Transverse colon (tissue), 4 donors: ENCODE measurements around the gene ACTG1. TPM values are rescaled to one million over a fixed set of nuclear protein-coding genes. Genes with fewer than 3 reads are reported as not detected.

ENCODE experiments used
- DNase-seq: peaks from one replicate; pipeline ENCODE4 v3.0.0-alpha.2; 2019
- H3K27ac ChIP-seq, 4 donors: fragments of 200-600 bp; sonication (generic); 2 replicates each; pipeline ENCODE4 v1.5.1; 2016 to 2018; ENCODE audit warnings: inconsistent platforms in 4 of 4
- H3K27me3 ChIP-seq: fragments of 200-600 bp; sonication (generic); 2 replicates; pipeline ENCODE4 v1.5.1; 2017; ENCODE audit warnings: inconsistent platforms
- H3K36me3 ChIP-seq, 4 donors: fragments of 200-600 bp; sonication (generic); 2 replicates each; pipeline ENCODE4 v1.5.1; 2017 to 2019; ENCODE audit warnings: inconsistent platforms in 4 of 4
- H3K4me1 ChIP-seq, 4 donors: fragments of 200-600 bp; sonication (generic); 2 replicates each; pipeline ENCODE4 v1.5.1; 2017 to 2020; ENCODE audit warnings: inconsistent platforms in 4 of 4
- H3K4me3 ChIP-seq, 4 donors: fragments of 200-600 bp; sonication (generic); 1 replicate in 1 of 4; 2 replicates in 3 of 4; pipeline versions ENCODE4 v1.5.1 to v1.6.1; 2017 to 2019; ENCODE audit warnings: inconsistent platforms in 4 of 4
- H3K9me3 ChIP-seq, 2 donors: fragments of 200-600 bp; sonication (generic); 2 replicates each; pipeline ENCODE4 v1.5.1; 2017 to 2019; ENCODE audit warnings: inconsistent platforms in 2 of 2
- CTCF ChIP-seq, 5 experiments: fragments of 200-600 bp in 3 of 5; fragments of 450-650 bp in 2 of 5; sonication (generic) in 3 of 5; IDR thresholded peaks; 1 replicate in 2 of 5; 2 replicates in 3 of 5; pipeline ENCODE4 v1.5.1; 2016 to 2017; ENCODE audit warnings: antibody characterized with exemption in 5 of 5, inconsistent platforms in 3 of 5, mild to moderate bottlenecking in 2 of 5, moderate library complexity in 1 of 5
- EP300 ChIP-seq: sonication (generic); formaldehyde crosslinking; IDR thresholded peaks from one replicate; pipeline ENCODE4 v1.6.1; 2017; ENCODE audit warnings: antibody characterized with exemption, low read depth
- POLR2A ChIP-seq: fragments of 450-650 bp; IDR thresholded peaks from one replicate; pipeline ENCODE4 v1.6.1; 2016; ENCODE audit warnings: antibody characterized with exemption, mild to moderate bottlenecking, moderate library complexity
- POLR2AphosphoS5 ChIP-seq, 3 donors: sonication (generic); formaldehyde crosslinking; IDR thresholded peaks; one replicate each; pipeline ENCODE4 v1.6.1; 2016; ENCODE audit warnings: antibody characterized with exemption in 3 of 3
- WGBS, 2 donors: methylation state at CpG; one replicate each; pipeline ENCODE4 v1.1.5; 2018; ENCODE audit warnings: low coverage in 1 of 2; 5-methylcytosine and 5-hydroxymethylcytosine counted together
- in situ Hi-C, 4 donors: fragments of 200-750 bp; cut with MboI; loops; one replicate each; pipeline versions ENCODE4 v1.15.0 to v1.15.1; 2017; ENCODE audit warnings: low sequenced_read_pairs in 3 of 4, low pct_ligation_motif_present in 1 of 4, low pct_unique_long_range_greater_than_20kb in 1 of 4
- intact Hi-C: fragments of 100-400 bp; cut with DNase I; formaldehyde crosslinking; loops from one replicate; pipeline ENCODE4 v1.15.1; 2023; ENCODE audit warnings: low total_unique reads
- total RNA-seq, 4 donors: library from RNA; depleted of rRNA; stranded (reverse); fragments of >200 nt; gene quantifications; one replicate each; pipeline ENCODE4 v1.1.0, GENCODE V29; 2016

Gene ACTG1
- total RNA-seq, 4 donors from 2014 or later: 2,099 to 4,882 (median 4,009) TPM

- H3K36me3 ChIP-seq: peaks cover 0 to 24% (median 17%) of the 10 kb centered on the region in 4 donors
- H3K4me3 ChIP-seq: peak overlapping the region; percentile 82 to 96 (median 86)
- peaks cover 35 to 54% (median 47%) of the 10 kb centered on the region in 4 donors for H3K4me1 ChIP-seq
- in situ Hi-C loops (no loop called here), intact Hi-C loops (no loop called here)
- DNase-seq: no peak
- TF ChIP-seq POLR2AphosphoS5 (IDR thresholded peaks at IDR 0.05) (peak in 1 of 3 donors; percentile 55), POLR2A (peak; percentile 9), CTCF (IDR thresholded peaks at IDR 0.05) (no peak), EP300 (no peak)
- peak overlapping the region; percentile 99 to 100 (median 100) for H3K27ac ChIP-seq
- H3K9me3 ChIP-seq: no peaks in the 10 kb centered on the region
- 1% methylated on average over 21 of the region's 34 CpGs; no CpG with 5 or more reads in 1 of the 2 donors for whole genome bisulfite sequencing, 2 donors
- H3K27me3 ChIP-seq: no peaks in the 10 kb centered on the region
Measured at GRCh38 chr17:81514489-81514738, 1.8 kb upstream of the ACTG1 start.

- 0% methylated on average over 1 to 19 of the region's 64 CpGs for WGBS, 2 donors
- intact Hi-C loops (no loop called here), in situ Hi-C loops (no loop called here)
- Histone ChIP-seq H3K9me3 (no peaks in the 10 kb centered on the region), H3K27me3 (no peaks in the 10 kb centered on the region), H3K4me1 (peaks cover 34 to 54% (median 47%) of the 10 kb centered on the region in 4 donors), H3K36me3 (peaks cover 0 to 24% (median 17%) of the 10 kb centered on the region in 4 donors), H3K27ac (peak overlapping the region; percentile 99 to 100 (median 100)), H3K4me3 (peak overlapping the region; percentile 82 to 96 (median 86))
- TF ChIP-seq EP300 (no peak), POLR2AphosphoS5 (IDR thresholded peaks at IDR 0.05) (peak in 2 of 3 donors; percentile 57), POLR2A (peak; percentile 71)
- peak; percentile 66 for DNase-seq
Measured at GRCh38 chr17:81513753-81514488, 1.3 kb upstream of the ACTG1 start.

- intact Hi-C loops (no loop called here), in situ Hi-C loops (no loop called here)
- Histone ChIP-seq H3K36me3 (peaks cover 0 to 24% (median 17%) of the 10 kb centered on the region in 4 donors), H3K4me3 (peak overlapping the region; percentile 82 to 96 (median 86)), H3K27me3 (no peaks in the 10 kb centered on the region), H3K27ac (peak overlapping the region; percentile 99 to 100 (median 100)), H3K4me1 (peaks cover 31 to 54% (median 44%) of the 10 kb centered on the region in 4 donors), H3K9me3 (no peaks in the 10 kb centered on the region)
- peak; percentile 80 for DNase-seq
- 1% methylated on average over 23 of the region's 23 CpGs; no CpG with 5 or more reads in 1 of the 2 donors for WGBS, 2 donors
- TF ChIP-seq POLR2AphosphoS5 (IDR thresholded peaks at IDR 0.05) (no peak), CTCF (IDR thresholded peaks at IDR 0.05) (no peak), POLR2A (no peak), EP300 (no peak)
Measured at GRCh38 chr17:81513372-81513752, 763 bp upstream of the ACTG1 start.

- Histone ChIP-seq H3K36me3 (peaks cover 0 to 24% (median 17%) of the 10 kb centered on the region in 4 donors), H3K27me3 (no peaks in the 10 kb centered on the region), H3K4me3 (peak overlapping the region; percentile 58 to 87 (median 84)), H3K4me1 (peaks cover 21 to 42% (median 30%) of the 10 kb centered on the region in 4 donors), H3K9me3 (no peaks in the 10 kb centered on the region), H3K27ac (peak overlapping the region; percentile 99 to 100 (median 100))
- DNase-seq: no peak
- in situ Hi-C loops (no loop called here), intact Hi-C loops (no loop called here)
- no peak for TF ChIP-seq EP300
- peak in 1 of 3 donors; percentile 43 for TF ChIP-seq POLR2AphosphoS5 (IDR thresholded peaks at IDR 0.05)
- WGBS, 2 donors: 0 to 1% methylated on average over 2 to 34 of the region's 62 CpGs
Measured at GRCh38 chr17:81511804-81512561, 616 bp downstream of the ACTG1 start.

- intact Hi-C loops (no loop called here), in situ Hi-C loops (no loop called here)
- H3K27ac ChIP-seq: peak overlapping the region; percentile 99 to 100 (median 100)
- H3K36me3 ChIP-seq: peaks cover 0 to 24% (median 17%) of the 10 kb centered on the region in 4 donors
- WGBS, 2 donors: 0 to 2% methylated on average over 4 to 9 of the region's 9 CpGs
- no peaks in the 10 kb centered on the region for H3K9me3 ChIP-seq
- TF ChIP-seq POLR2AphosphoS5 (IDR thresholded peaks at IDR 0.05) (peak in 1 of 3 donors; percentile 52), POLR2A (no peak)
- no peak for DNase-seq
- H3K4me3 ChIP-seq: peak overlapping the region; percentile 58 to 87 (median 84)
- no peaks in the 10 kb centered on the region for H3K27me3 ChIP-seq
- peaks cover 16 to 37% (median 25%) of the 10 kb centered on the region in 4 donors for H3K4me1 ChIP-seq
Measured at GRCh38 chr17:81511554-81511803, 1.1 kb downstream of the ACTG1 start.
